NOMO-1 treated with dmso at 0.1 percent for 144 hours (cell line): ENCODE measurements around the gene PLEKHM3.

Experiments
- DNase-seq: peaks from one replicate; lab custom pipeline; 2025; ENCODE audit not compliant: unreplicated experiment; lab: John Stamatoyannopoulos, UW

PLEKHM3 gene, protein sequence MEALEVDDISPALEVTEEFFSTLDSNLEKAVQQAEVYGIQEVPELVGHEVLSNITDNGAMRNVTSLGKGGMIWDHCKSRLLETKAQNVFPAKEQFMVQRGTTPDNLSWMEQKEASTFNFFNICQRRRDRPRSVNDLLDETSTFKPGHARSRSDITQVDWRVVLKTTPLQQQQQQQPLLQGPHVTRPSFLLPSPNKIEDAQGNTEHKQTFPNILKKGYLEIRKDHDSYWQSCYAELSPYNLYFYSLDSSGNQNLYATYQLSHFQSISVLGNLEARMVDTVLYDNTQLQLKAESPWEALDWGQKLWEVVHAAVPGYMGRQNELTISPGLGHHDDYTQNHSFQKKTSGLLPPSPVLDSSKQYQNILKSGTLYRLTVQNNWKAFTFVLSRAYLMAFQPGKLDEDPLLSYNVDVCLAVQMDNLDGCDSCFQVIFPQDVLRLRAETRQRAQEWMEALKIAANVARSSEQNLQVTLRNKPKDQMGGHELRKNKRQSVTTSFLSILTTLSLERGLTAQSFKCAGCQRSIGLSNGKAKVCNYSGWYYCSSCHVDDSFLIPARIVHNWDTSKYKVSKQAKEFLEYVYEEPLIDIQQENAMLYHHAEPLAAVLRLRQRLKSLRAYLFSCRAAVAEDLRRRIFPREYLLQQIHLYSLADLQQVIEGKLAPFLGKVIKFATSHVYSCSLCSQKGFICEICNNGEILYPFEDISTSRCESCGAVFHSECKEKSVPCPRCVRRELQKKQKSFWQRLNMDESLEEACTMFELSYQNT

DNA sequence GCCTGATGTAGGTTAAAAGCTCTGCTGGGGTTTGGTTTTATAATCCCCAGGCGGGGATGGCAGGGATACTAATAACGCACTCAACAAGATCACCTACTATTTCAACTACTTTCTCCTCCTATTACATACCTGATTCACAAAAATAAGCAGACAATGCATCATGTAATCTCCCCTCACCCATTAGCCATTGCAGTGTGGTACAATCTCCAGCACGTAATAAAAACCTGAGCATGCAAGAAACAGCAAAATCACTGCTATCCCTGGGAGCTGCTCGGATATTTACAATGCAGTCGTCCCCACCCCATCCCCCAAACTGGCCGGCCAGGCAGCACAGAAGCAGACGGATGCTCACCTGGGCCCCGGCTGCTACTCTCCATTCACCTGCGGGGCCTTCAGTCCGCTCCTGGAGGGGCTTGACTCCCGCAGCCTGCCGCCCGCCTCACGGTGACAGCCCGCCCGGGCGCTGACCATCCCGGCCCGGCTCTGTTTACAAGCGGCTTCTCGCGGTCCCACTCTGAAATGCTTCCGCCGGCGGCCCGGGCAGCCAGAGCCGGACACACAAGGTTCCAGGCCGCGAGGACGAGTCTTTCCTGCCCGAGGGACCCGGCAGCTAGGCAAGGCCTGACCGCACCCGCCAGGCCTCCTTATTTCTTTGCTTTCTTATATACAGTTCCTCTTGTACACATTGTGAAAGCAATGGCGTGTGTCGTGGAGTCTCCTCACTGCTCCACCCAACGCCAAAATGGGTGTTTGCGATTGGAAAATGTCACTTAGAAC is at the start of gene PLEKHM3:
Gene PLEKHM3, minus strand, starts transcription at position 491 of the 777 bp plus-strand sequence. CDS start 23,888 bp downstream, outside the sequence.
- DNase-seq, result peak; percentile 84

DNA sequence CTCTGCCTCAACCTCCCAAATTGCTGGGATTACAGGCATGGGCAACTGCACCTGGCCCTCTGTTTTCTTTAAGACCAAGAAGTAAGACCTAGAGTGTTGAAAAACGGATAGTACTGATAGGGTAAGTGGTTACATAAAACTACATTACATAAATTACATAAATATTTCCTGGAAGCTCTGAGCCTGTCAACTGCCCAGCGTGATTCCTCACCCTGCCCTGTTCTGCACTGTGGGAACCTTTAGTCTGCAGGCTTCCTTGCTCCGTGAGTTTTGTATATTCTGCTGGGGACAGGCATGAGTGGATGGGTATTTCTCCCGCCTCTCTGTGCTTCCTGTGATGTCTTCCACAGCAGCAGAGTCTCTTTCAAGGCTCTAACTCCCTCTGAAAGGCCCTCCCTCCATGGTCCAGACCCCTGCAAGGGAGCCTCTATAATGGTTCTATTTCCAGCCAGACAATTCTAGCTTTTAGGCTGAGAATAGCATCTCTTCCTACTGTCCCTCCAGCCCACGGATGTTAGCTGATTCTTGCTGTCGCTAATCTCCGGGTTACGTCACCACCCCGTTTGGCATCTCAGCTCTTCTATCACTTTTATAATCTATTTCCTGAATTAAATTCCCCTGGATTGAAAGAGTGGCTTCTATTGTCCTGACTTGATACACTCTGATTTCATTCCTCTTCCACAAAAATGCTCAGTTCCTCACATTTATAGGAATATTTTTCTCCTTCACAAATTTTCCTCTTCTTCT is 49.5 kb upstream of the PLEKHM3 start:
- DNase-seq, result no peak

DNA sequence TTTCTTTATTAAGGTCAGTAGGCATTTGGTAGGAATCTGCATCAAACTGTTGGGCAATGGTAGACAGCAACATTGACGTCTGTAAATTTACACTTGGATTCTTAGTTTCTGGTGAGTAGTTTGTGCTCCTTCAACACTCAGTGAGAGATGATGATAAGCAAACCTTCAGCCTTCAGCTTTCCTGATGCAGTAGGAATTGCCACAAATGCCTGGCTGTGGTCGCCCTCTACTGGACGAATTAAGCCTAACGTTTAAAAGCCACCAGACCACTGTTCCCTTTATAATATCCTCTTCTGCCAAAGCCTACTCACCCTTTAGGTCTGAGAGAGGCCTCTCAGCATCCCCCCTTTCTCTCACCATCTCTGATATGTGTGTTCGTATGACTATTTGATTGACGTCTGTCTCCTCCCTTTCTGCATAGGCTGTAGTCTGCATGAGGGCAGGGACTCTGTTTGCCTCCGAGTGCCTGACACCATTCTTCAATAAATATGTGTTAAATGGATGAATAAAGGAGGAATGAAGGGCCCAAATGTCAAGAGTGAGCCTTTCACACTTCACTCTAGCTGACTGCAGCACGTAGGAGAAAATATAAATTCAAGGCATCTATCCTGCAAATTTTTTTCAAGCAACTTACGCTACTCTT is 47.0 kb upstream of the PLEKHM3 start:
- peak; percentile 14 for DNase-seq

DNA sequence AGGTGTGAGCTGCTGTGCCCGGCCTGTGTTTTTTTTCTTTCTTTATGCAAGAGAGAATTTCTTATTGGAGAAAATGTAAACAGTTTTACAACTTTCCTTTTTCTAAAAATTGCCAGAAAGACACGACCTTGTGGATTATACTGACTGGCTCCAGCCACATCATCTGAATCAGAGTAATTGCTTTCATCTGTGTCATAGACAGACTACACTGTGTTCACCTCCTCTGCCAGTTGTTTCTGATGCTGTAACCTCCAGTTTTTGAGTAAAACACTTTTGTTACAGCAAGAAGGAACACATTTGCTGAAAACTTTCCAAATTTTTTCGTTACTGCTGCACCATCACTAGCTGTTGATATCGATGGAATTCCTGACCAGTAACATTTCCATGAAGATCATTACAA is 43.9 kb upstream of the PLEKHM3 start:
- no peak for DNase-seq

DNA sequence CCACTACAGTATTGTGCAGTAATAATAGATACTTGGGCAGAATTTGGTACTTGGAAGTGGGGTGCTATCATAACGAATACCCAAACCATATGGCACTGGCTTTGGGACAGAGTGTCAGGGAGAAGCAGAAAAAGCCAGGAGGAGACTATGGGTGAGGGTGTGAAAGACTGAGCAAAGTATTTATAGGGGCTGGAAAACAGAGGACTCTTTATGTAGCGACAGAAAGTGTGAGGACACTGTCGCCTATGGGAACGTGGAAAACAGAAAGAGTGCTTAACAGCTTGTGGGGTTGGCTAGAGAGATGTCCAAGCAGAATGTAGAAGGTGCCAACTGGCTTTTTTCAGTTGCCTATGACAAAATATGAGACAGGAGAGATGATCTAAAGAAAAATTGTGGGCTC is 40.7 kb upstream of the PLEKHM3 start:
- no peak for DNase-seq

DNA sequence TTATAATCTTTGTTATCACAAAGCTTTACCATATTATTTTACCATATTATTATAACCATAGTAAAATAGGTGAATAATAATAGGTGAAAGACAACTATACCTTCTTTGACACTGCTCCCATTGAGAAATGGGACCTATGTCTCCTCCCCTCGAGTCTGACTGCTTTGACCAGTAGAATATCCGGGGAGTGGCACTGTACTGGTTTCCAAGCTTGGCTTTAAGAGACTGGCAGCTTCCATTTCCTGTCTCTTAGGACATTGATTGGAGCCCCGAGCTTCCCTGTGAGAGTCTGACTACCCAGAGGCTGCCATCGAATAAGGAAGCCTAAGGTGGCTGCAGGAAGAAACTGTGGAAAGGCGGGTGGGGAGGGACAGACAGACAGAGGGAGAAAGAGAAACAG is 40.1 kb upstream of the PLEKHM3 start:
- DNase-seq, result no peak

DNA sequence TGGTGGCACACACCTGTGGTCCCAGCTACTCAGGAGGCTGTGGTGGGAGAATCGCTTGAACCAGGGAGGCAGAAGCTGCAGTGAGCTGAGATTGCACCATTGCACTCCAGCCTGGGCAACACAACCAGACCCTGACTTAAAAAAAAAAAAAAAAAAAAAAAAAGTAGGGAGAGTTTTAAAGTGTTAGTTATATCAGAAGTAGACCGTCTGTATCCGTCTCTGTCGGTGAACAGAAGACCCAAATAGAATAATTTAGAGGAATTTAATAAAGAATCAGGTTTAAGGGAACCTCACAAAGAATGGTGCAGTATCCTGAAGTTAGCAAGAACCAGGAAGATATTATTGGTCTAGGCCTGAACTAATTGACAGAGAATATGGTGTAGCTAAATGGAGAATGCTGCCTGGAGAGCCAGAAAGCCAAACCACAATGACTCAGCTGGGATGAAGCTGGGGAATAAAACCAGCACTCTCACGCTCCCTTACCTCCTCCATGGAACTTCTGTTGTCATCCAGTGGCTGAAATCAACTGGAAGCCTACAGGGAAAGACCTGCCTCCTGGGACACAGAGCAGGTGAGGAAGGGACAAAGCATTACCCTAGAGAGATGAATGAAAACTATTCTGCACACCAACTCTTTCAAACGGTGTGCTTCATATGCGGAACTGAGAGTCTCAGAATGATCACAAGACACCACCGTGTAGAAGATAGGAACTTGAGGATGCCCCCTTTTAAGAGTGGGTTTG is 39.1 kb upstream of the PLEKHM3 start:
- DNase-seq, result peak; percentile 38

DNA sequence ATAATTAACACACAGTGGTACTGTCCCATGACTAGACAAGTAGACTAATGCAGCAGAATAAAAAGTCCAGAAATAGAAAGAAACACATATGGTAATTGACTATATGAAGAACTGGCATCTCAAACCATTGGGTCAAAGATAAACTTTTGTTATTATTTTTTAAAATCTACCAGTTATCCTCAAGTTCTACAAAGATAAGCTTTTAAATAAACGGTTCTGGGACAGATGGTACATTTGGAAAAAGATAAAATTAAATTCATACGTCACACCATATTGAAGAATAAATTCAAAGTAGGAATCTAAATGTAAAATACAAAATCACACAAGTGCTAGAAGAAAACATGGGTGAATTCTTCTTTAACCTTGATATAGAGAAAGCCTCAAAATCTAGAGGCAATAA is 37.6 kb upstream of the PLEKHM3 start:
- no peak for DNase-seq

DNA sequence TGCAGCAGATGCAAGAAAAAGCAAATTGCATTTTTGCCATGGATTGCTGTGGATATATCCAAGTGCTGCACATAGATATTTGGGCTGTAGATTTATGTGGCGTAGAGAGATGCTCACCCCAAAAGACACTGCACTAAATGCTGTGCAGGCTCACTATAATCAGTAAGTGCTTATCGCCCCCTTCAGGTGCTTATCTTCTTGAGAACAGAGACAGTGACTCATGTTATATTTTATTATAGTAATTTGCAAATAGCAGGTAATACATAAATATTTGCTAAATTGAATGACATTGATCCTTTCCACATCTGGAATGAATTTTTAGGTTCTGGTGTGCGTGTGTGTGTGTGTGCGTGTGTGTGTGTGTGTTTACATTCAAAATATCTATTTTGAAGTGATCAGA is 36.8 kb upstream of the PLEKHM3 start:
- DNase-seq, result peak; percentile 29

DNA sequence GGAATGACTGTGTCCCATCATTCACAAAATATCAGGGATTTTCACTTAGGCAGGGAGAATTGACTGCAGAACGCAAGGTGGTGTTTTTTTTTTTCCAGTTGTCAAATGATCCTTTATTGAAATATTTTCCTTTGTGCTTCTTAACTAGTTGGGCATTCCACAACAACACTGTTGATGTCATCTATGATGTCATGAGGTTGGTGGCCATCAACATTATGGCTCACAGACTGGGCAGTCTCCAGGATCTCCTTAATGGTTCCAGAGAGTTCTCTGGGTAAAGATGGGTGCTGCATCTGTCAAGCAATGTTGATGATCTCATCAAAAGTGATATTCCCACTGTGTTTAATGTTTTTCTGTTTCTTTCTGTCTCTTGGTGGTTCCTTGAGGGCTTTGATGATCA is 31.8 kb upstream of the PLEKHM3 start:
- no peak for DNase-seq

DNA sequence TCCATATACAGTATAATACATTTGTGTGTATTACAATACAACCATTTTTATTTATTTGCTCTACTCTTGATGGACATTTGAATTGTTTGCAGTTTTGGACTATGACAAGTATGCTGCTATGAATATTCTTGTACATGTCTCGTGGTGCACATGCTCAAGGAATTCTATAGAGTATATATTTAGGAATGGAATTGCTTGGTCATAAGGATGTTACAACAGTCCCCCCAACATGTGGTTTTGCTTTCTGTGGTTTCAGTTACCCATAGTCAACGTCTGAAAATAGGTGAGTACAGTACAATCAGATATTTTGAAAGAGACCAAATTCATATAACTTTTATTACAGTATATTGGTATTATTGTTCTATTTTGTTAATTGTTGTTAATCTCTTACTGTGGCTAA is 24.1 kb upstream of the PLEKHM3 start:
- no peak for DNase-seq

DNA sequence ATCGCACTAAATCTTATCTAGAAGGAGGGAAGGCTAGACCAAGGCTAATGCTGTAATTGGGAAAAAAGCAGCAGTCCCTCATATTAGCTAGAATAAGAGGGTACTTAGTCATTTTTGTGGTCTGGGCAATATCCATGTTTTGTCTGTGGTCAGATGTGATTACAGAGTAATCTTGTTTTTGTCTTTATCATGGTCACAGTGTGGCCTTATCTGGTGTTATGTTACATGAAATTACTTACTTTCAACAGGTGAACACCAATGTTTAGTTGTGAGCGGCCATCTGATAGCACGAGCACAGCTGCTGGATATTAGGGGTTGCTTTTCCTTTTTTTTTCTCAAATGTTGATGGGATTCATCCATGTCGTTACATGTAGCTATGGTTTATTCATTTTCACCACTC is 23.7 kb upstream of the PLEKHM3 start:
- no peak for DNase-seq

DNA sequence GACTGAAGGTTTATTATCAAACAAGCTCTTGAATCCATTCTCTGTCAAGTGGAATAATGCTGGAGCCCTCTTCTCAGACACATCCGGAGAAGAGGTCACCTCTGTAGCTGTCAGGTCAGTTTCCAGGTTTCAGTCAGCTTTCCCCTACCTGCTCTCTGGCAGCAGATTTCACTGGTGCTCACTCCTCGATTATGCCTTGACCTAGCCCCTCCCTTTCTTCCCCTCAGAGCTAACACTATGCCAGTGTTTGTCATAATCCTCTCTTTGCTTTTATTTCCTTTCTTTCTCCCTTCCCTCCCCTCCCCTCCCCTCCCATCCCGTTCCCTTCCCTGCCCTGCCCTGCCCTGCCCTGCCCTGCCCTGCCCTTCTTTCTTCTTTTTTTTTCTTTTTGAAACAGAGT is 22.5 kb upstream of the PLEKHM3 start:
- DNase-seq, result no peak

DNA sequence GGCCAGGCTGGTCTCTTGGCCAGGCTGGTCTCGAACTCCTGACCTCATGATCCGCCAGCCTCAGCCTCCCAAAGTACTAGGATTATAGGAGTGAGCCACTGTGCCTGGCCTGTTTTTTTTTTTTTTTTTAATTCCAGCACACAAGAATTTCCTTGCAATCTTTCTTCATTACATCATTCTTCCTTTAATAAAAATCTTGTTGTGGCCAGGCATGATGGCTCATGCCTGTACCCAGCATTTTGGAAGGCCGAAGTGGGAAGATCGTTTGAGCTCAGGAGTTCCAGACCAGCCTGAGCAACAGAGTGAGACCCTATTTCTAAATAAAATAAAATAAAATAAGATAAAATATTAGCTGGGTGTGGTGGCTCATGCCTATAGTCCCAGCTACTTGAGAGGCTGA is 21.4 kb upstream of the PLEKHM3 start:
- DNase-seq, result no peak

DNA sequence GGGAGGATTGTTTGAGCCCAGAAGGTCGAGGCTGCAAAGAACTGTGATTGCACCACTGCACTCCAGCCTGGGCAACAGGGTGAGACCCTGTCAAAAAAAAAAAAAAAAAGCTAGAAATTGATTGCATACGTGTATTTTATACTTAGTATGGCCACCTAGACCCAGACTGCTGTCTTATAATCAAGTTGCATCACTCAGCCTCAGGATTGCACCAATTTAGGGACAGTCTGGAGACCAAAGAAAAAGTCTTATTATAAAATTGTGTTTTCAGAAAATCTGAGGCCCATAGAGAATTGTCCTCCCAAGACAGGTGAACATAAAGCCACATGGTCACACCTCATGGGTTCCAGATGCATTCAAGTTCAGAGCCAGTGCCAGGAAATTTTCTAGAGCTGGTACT is 17.1 kb upstream of the PLEKHM3 start:
- no peak for DNase-seq

DNA sequence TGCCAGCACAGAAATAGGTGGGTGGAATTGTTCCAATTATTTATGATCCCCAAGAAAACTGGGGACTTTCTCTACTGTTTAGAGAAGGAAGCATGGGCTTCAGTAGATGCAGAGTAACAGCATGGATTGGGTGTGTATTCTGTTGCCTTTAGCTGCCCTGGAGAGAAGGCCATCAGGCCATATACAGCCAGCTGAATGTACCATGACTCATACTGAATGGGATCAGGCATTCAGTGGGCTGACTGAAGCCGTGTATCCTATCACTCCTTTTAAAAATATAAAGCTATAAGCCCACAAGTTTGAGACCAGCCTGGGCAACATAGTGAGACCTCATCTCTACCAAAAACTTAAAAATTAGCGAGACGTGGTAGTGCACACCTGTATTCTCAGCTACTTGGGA is 16.7 kb upstream of the PLEKHM3 start:
- no peak for DNase-seq

DNA sequence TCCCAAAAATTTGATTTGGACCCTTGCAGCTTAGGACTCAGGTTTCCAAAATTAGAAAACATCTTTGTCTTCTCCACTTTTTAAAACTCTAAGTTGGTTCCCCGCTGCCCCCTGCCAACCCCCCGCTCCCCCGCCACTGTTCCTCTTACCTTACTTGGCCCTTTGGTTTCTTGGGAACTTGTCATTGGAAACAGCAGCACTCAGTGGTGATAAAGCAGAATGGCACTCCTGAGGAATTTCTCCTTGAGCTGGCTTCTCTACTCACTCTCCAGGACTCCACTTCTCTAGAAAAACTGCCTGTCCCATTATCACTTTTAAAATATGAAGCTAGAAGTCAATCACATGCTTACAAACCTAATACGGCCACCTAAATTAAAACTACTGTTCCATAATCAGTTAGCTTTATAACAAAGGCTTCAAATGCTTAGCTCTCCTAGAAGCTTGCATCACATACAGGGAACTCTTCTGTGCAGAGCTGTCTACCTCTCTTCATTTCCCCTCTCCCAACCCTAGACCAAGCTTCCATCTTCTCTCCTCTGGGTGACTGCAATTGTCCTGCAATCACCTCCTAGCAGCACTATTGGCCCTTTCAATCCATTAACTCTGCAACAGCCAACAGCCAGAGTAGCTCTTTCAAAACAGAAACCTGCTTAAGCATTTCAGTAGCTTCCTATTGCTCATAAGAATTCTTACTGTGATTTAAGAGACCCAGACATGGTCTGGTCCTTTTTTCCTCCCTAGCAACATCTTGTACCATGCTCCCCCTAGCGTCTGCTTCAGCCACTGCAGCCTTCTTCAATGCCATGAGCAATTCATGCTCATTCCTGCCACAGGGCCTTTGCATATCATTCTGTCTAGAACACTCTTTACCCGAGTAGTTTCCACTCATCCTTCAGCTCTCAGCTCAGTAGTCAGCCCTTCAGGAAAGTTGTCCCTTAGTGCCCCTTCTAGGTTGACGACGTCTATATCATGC is 15.2 kb upstream of the PLEKHM3 start:
- DNase-seq, result peak; percentile 49

DNA sequence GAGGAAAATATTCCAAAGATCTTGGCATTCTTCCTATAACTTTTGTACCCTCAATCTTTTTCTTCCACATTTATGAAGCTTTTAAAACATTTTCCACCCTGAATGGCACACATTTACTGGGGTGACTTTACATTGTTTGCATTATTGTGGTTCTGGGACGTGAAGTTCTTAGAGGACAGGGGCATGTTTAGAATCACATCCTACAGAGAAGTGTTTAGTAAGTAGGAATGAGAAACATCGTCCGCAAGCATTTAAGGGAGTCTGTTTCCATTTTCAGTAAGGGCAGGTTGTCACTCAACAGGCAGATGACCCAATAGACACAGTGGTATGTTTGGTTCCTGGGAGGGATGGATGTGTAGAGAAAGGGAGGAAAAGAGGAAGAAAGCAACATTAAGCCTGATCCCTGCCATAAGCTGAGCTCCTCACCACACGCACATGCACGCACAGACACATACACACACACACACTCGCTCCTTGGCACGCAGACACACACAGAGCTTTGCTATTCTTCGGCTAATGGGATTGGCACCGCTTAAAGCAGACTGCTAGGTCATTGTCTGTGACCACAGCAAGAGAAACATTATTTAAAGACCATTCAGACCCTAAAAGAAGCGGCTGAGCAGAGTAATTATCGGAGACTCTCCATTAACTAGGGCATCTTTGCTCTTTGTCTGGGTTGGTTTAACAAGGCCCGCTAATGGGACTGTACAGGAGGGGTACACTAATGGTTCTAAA is 14.2 kb upstream of the PLEKHM3 start:
- no peak for DNase-seq
